Activated CD4-positive, CD25-positive, alpha-beta regulatory T cell treated with anti-CD3 and anti-CD28 coated beads, Interleukin-2, amount 50 U/mL, for 72 hours (primary cell): Measurements from ENCODE around the gene EIF4EBP3.

Experiments used
- DNase-seq: peaks from one replicate; pipeline ENCODE4 v3.0.0; 2021

EIF4EBP3 gene

DNA sequence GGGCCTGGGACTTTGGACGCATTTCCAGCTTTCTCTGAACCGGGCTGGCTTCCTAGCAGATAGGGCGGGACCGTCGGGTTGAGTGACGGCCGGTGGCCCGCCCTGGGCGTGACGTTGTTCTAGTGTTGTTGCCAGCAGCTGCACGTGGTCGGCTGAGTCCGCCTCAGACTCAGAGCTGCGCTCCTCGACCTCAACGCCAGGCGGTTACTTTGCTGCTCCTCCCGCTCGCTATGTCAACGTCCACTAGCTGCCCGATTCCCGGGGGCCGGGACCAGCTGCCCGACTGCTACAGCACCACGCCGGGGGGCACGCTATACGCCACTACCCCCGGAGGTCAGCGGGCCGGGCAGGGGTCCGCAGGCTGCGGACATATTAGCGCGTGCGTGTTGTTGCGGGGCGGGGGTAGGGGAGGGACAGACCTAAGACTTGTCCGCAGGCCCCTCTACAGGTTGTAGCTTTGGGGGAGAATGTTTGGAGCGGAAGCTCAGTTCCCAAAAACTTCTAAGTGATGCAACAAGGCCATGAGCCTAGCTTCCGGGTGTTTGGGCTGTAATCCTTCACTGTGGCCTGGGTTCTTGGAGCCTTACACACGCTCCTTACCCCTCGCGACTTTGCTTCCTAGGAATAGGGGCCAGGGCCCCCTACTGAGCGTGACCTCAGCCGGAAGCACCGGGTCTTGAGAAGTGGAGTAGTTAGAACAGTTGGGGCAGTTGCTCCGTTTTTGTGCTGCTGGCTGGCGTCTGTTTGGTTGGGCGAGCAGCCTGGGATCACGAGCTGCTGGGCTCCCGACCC lies at the start of gene EIF4EBP3:
Gene EIF4EBP3, plus strand, starts transcription at position 155 of the 792 bp plus-strand sequence. Its CDS starts 76 bp downstream, at position 231.
- peak; percentile 85 for DNase-seq

DNA sequence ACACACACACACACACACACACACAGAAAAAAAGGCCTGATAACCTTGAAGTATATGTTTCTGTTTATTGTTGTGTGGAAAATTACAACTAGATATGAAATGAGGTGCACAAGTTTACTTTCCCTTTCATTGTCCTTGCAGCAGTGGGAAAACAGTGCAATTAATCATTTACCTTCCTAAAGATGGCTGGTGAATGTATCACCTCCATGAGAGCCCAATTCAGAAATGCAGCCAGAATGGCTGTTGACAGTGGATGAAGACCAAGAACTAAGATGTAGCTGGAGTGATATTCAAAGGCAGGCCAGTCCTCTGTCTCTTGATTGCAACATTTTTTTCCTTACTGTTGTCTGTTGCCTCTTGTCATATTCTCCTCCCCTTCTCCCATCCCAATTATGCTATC lies 49.6 kb upstream of the EIF4EBP3 start:
- DNase-seq, result no peak

DNA sequence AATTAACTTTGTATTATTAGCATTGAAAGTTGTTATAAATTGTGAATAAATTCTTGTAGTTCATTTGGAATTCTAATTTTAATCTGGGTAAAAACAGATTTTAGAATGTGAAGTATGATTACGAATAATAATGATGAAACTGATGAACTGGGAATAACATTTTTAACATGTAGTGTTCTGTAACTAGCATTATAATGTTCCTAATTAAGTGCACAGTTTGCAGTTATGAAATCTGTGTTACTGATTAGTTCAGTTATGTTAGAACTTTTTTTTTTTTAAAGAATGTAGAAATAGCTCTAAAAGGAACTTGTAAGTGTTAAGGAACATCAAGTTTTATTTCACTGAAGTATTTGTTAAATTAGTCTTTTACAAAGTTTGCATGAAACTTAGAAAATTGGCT lies 48.9 kb upstream of the EIF4EBP3 start:
- DNase-seq, result no peak

DNA sequence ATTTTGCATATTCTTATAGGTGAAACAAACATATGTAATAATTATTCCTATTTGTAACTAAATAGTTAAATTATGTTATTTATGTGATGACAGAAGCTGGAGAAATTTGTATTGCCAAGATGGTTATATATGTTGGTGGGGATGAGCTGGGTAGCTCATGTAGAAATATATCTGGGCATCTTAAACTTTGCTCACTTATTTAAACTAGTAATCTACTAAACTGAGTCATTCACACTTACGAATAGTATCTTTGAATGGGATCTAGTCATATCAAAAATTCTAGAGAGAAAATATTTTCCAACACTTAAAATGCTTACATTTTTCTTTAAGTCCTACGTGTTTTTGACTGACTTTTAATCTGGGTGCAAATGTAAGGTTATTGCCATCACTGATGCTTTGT lies 44.6 kb upstream of the EIF4EBP3 start:
- DNase-seq, result no peak

DNA sequence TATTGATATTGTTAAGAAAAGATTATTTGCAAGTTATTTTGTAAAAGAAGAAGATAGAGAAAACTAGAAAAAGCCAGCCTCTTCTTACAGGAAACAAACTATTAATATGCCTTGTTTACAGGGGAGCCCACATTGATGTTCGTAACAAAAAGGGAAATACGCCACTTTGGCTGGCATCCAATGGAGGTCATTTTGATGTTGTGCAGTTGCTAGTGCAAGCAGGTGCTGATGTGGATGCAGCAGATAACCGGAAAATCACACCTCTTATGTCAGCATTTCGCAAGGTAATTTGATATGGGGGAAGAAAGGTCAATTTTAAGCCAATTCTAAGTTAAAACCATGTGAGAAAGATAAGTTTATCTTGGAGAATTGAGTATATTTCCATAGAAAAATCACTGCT lies 37.6 kb upstream of the EIF4EBP3 start:
- DNase-seq, result no peak

DNA sequence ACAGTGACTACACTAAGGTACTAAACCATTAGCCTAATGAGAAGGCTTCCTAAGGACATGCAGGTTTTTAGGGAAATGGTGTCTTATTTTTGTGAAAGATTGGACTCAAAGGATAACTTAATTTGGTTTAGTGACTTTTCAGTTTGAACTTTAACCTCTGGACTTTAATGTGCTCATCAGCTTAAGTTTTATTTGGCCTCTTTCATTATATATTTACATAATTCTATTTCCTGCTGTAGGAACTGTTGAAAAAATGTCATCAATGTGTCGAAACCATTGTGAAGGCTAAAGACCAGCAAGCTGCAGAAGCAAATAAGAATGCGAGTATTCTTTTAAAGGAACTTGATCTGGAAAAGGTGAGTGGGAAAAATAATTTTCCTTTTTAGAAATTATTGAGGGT lies 34.3 kb upstream of the EIF4EBP3 start:
- no peak for DNase-seq

DNA sequence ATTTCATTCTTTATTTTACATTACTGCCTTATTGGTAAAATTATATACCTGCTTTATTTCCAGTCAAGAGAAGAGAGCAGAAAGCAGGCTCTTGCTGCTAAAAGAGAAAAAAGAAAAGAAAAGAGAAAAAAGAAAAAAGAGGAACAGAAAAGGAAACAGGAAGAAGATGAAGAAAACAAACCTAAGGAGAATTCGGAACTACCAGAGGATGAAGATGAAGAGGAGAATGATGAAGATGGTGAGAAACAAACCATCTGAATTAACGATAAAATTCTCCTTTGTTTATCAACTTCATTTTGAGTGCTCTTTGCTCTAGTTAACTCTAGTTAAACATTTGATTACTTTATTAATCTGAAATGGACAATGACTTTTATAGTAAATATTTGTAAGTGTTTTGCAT lies 23.5 kb upstream of the EIF4EBP3 start:
- DNase-seq, result no peak

DNA sequence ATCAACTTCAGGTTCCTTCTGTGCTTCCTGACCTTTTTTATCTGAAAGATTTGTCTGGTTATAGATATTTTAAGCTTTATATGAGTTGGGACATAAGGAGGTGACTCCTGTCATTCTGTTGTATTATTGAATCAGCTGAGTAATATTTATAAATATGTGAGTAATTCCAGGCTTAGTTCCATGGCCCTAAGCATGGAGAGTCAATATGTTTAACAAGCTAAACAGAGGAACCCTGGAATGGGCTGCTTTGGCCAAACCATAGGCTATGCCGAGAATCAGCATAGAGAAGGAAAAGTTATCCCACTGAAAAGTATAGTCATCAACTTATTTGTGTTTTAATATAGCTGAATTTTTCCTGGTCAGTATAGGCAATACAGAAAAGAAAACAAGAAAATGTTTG lies 7.2 kb upstream of the EIF4EBP3 start:
- no peak for DNase-seq

DNA sequence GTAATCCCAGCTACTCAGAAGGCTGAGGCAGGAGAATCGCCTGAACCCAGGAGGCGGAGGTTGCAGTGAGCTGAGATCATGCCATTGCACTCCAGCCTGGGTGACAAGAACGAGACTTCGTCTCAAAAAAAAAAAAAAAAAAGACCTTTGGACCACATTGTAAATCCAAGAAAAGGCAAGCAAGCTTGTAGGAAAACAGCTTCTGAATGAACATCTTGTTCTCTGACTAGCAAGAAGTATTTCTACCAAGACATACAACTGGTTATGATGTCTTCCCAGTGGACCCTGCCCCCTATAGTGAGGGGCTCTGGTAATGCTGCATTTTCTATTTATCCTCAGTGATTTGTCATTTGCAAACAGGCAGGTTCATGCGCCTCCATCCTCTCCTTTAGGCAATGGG lies 4.5 kb upstream of the EIF4EBP3 start:
- DNase-seq, result no peak

DNA sequence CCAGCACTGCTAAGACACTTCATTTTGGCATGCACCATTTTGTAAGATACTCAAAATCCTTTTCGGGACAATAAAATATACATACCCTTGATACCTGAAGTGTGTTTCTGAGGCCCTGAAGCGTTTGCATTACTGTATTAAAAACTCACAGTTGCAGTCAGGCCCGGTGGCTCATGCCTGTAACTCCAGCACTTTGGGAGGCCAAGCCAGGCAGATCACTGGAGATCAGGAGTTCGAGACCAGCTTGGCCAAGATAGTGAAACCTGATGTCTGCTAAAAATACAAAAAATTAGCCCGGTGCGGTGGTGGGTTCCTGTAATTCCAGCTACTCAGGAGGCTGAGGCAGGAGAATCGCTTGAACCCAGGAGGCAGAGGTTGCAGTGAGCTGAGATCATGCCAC lies 2.5 kb upstream of the EIF4EBP3 start:
- no peak for DNase-seq

DNA sequence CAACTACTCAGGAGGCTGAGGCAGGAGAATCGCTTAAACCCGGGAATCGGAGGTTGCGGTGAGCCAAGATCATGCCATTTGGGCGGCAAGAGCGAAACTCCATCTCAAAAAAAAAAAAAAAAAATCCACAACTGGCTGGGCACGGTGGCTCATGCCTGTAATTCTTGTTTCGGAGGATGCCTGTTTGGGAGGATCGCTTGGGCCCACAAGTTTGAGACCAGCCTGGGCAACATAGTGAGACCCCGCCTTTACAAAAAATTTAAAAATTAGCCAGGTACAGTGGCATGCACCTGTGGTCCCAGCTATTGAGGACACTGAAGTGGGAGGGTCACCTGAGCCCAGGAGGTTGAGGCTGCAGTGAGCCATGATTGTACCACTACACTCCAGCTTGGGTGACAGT lies 1.9 kb upstream of the EIF4EBP3 start:
- DNase-seq, result no peak

DNA sequence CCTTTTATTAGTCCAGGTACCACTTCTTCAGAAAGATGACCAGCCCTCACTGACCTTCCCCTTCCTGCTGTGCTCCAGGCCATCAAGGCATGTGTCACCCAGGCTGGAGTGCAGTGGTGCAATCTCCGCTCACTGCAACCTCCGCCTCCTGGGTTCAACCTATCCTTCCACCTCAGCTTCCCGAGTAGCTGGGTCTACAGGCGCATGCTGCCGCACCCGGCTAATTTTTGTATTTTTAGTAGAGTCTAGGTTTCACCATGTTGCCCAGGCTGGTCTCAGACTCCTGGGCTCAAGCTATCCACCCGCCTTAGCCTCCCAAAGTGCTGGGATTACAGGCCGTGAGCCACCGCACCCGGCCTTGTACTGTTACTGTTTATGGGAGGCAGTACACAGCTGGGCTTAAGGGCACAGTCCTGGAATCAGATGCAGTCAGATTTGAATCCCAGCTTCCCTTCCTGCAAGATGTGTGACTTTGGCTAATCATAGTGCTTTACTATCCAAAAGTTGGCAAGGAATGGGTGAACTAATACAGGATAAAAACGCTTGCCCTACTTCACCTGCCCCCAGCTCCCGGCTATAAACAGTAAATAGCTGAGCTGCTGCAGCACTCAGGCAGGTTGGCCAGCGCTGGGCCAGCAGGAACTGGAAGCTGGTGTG lies 483 bp upstream of the EIF4EBP3 start:
- DNase-seq, result no peak

DNA sequence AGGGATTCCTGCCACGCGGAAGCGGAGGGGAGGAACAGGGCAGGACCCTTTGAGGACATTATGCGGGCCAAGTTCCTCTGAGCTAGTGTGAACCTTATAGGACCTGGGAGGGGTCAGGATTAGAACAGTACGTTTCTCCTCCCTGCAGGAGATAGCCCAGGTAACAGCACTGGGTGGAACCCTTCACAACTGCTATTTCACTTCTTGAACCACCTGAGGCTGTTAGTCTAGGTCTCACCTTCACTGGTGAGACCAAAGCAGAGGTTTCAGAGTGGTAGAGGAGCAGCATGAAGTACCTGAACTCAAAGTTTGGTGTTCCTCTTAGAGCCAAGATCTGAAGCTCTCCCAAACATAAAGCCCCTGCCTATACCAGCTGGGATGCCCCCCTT lies 832 bp downstream of the EIF4EBP3 start:
- no peak for DNase-seq

DNA sequence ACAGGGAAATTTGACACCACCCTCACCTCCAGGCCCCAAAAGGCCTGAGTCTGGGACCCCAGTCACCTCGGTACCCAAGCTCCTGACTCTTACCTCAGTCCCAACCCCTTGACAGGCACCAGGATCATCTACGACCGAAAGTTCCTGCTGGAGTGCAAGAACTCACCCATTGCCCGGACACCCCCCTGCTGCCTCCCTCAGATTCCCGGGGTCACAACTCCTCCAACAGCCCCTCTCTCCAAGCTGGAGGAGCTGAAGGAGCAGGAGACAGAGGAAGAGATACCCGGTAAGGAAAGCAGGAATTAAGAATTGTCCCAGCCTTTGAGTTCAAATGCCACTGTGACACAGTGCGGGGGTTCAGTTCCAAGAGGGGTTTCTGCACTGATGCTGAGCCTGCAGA lies 1.3 kb downstream of the EIF4EBP3 start:
- no peak for DNase-seq

DNA sequence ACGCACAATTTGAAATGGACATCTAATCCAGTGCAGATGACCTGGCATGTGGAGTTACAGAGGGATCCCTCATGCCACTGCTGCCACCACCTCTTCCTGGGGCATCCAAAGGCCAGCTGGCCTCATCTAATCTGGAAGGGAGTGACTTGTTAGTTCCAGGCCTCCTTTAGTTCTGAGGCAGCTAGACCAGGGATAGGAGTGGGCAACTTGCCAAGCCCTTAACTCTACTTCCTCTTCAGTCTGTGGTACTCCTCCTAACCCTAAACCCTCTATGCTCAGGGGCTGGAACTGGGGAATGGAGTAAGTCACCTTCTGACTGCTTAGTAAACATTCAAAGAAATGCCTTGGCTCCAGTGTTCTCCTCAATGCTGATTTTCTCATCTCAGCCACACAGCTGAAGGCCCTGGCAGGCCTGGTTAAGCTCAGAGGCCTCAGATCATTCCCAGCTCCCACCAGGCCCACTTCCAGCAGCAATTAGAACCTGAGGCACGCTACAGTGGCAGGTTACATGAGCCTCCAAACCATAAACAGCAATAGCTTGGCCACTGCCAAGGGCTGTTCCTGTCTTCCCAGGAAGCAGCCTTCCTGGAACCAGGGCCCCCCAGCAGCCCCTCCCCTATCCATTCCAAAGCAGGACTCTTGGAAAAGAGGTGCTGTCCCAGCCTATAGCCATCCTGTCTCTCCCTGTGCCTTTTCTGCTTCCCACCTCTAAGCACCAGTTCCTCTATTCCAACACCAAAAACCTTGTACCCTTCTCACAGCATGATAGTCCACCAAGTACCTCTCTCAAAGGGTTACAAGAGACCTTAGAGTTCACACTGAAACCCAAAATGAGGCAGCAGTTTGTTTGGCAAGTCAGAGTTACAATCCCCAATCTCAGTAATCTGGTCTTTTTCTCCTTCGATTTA lies 2.0 kb downstream of the EIF4EBP3 start:
- DNase-seq, result no peak

DNA sequence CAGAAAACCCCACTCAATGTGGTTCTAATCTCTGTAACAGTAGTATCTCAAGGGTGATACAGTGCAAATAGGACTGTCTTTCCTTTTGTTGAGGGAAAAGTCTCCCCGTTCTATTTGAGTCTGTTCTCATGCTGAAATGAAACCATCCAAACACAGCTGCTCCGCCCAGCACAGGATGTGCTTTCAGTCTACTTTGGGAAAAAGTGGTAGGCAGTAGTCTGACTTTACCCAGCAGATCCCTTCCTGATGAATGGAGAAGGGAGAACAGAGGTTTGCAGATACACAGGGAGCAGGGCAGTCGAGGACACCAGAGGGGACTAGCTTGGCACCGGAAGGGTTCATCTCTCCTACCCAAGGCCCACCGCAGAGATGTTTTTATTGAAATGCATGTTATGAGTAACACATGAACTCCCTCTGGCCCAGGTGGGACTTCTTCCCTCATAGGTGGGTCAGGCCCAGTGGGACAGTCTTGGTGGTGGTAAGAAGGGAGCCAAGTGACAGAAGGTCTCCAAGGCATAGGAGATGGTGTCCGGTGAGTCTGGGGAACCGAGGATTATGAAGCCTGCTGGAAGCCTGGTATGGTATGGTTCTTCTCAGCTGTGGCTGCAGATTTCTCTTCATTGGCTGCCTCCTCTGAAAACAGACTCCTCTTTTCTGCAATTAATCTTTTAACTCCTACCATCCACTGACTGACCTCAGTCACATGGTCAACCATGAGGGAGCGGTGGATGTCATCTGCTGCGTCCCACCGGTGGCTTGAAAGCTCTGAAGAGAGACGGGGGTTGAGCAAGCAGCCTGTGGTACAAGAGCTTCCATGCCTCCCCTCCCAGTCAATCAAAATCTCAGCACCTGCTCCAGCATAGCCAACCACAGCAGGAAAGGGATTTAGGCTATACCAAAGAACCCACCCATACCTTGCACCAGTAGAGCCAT lies 3.0 kb downstream of the EIF4EBP3 start:
- no peak for DNase-seq

DNA sequence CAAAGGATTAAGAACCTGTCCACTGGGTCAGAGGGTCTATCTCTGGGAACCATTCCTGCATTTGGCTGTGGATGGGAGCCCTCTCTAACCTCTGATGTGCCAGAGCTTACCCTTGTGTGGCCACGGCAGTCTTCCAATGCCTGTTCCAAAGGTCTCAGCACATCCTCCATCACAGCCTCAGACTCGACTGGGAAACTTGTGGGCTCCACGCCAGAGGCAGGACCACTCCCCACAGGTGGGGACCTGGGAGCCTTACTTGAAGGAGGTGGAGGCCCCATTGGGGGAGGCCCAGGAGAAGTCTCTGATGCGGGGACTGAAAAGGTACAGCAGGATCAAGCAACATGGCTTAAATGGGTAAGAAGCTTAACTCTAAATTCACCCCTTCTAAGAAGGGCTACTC lies 4.4 kb downstream of the EIF4EBP3 start:
- DNase-seq, result no peak

DNA sequence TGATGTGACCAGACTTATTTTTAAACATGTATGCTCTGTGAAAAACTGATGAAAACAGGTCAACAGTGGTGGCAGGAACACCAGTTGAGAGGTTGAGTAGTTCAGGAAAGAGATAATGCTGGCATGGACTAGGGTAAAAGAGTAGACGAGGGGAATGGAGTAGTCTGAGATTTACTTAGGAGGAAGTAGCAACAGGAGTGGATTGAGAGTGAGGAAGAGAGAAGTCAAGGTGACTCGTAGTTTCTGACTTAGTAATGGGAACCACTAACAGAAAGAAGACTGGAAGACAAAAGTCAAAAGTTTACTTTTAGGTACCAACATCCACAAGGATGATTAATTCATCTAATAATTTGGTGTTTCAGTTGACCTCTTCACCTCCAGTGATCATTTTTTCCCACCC lies 6.2 kb downstream of the EIF4EBP3 start:
- no peak for DNase-seq

DNA sequence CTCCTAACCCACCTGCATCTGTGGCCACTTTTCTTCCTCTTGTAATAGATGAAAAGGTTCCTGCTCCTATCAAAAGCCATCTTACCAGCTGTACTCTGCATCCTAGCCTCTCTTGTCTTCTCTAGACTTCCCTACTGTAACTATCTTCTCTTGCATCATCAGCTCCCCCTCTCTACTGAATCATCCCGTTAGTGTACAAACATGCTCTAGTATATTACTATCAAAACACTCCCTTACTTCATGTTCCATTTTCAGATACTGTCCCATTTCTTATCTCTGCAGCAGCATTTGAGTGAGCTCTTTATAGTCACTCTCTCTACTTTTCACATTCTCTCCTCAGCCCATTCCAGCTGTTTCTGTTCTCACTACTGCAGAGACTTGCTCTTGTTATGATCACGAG lies 7.0 kb downstream of the EIF4EBP3 start:
- no peak for DNase-seq

DNA sequence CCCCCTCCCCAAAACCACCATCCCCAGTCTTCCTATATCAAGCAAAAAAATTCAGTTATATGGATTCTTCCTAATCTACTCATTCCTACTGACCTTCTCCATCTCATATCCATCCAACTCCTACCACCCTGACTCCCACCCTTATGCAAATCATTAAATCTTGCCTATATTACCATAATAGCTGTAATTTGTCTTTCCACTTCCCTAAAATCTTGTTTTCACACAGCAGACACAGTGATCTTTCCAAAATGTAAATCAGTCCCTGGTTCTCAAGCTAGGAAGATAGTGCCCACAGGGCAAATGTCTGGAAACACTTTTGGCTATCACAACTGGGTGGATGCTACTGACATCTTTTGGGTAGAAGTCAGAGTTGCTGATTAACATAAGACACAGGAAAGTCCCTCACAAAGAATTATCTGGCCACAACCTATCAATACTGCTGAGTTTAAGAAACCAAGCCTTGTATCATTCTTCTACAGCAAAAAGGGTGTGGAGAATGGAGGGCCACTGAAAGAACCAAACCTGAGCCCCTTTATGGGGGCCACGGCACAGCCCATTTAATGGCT lies 8.4 kb downstream of the EIF4EBP3 start:
- DNase-seq, result no peak

DNA sequence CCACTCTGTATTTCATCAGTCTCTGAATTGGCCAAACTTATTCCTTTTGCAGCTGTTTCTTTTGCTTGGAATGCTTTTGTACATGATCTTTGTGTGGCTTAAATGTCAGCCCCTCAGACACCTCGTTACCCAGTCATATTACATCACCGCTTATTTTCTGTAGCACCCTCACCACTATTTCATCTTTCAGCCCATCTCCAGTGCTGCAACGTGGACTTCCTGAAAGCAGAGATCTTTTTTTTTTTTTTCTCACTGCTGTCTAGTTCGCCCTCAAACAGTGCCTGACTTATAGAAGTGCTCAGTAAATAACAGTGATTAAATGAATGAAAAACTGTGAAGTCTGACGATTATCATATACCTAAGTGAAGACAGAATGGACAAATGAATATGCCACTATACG lies 9.0 kb downstream of the EIF4EBP3 start:
- DNase-seq, result no peak

DNA sequence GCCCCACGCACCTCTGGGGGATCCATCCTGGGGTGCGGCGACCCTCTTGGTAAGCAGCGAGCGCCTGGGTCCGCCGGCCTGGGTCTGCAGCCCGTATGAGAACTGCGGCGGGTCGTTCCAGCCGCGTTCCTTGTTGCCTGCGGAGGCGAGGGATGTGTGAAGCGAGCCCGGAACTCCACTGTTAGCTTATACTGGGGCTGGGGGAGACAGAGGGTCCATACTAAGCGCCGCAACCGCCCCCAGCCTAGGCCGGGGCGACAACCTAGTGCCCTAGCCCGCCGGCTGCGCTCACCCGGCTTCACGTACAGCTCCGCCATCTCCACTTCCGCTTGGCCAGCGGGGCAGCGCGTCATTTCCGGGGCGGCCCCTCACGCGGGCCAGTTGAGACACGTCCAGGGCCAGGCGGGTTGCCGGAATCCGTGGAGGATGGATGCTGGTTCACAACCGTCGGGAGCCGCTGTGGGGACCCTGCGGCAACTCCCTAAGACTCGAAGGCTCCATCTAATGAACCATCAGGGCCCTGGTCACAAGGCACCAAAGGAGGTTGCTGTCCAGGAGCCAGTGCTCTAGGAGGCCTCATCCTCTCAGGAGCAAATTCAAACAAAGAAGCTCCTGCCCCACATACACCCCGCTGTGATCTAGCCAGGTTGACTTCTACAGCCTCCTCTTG lies 9.8 kb downstream of the EIF4EBP3 start, which contains the start of gene SRA1:
Gene SRA1, minus strand, starts transcription at position 338 of the 670 bp plus-strand sequence. Its CDS starts 21 bp downstream, at position 317.
- peak; percentile 91 for DNase-seq
